ENCODE measurements around the gene NECAB3. TPM values are rescaled to one million over a fixed set of nuclear protein-coding genes. Genes with fewer than 3 reads are reported as not detected.
A peak's percentile ranks its signal among the peaks of the same experiment; 100 is the strongest.
"Not testable (repeated sequence)": the region's sequence is repeated elsewhere in the genome, so short reads cannot be mapped to it uniquely, and the experiment has no call there.

The NECAB3 gene
- total RNA-seq, 2 donors from 2014 or later: 10.2 to 12.2 TPM

GRCh38 chr20:33704197-33704924 is 30.1 kb upstream of the NECAB3 start:
- no peaks in the 10 kb centered on the region for H3K9me3 ChIP-seq (ENCODE audit: control insufficient read depth, low read length, poor library complexity, severe bottlenecking)
- no peak for DNase-seq
- no peak for ATAC-seq
- Mint-ChIP-seq H3K27me3 (no peaks in the 10 kb centered on the region), H3K27ac (no peak overlapping the region), H3K36me3 (ENCODE audit: low read depth) (no peaks in the 10 kb centered on the region), H3K4me1 (peaks cover 4% of the 10 kb centered on the region), H3K4me3 (no peak overlapping the region)

GRCh38 chr20:33703498-33704137 is 29.4 kb upstream of the NECAB3 start:
- H3K27me3 Mint-ChIP-seq: no peaks in the 10 kb centered on the region
- H3K27ac Mint-ChIP-seq: peak overlapping the region; percentile 21
- no peak overlapping the region for H3K4me3 Mint-ChIP-seq
- no peaks in the 10 kb centered on the region for H3K36me3 Mint-ChIP-seq (ENCODE audit: low read depth)
- H3K9me3 ChIP-seq (ENCODE audit: control insufficient read depth, low read length, poor library complexity, severe bottlenecking): no peaks in the 10 kb centered on the region
- H3K4me1 Mint-ChIP-seq: peaks cover 3% of the 10 kb centered on the region
- ATAC-seq (no peak), DNase-seq (no peak)

DNA sequence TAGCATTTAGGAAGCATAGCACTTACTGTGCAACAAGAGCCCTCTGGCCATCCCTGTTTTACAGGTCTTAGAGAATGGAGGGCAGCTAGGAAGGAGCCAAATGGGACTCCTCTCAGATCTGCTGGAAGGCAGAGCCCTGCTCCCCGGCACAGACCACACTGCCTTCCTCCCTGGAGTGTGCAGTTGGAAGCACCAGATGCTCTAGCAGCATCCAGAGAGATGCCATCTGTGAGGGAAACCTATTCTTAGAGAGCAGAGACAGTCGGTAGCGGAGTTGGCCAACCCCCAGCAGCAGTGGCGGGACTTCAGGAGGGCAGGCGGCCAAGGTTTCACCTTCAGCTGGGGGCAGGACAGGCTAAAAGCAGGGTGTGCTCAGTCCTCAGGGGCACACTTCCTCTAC is 28.6 kb upstream of the NECAB3 start:
- H3K9me3 ChIP-seq (ENCODE audit: control insufficient read depth, low read length, poor library complexity, severe bottlenecking): no peaks in the 10 kb centered on the region
- ATAC-seq (no peak), DNase-seq (no peak)
- Mint-ChIP-seq H3K36me3 (ENCODE audit: low read depth) (no peaks in the 10 kb centered on the region), H3K4me3 (peak overlapping the region; percentile 50), H3K27ac (no peak overlapping the region), H3K4me1 (peaks cover 3% of the 10 kb centered on the region), H3K27me3 (no peaks in the 10 kb centered on the region)

DNA sequence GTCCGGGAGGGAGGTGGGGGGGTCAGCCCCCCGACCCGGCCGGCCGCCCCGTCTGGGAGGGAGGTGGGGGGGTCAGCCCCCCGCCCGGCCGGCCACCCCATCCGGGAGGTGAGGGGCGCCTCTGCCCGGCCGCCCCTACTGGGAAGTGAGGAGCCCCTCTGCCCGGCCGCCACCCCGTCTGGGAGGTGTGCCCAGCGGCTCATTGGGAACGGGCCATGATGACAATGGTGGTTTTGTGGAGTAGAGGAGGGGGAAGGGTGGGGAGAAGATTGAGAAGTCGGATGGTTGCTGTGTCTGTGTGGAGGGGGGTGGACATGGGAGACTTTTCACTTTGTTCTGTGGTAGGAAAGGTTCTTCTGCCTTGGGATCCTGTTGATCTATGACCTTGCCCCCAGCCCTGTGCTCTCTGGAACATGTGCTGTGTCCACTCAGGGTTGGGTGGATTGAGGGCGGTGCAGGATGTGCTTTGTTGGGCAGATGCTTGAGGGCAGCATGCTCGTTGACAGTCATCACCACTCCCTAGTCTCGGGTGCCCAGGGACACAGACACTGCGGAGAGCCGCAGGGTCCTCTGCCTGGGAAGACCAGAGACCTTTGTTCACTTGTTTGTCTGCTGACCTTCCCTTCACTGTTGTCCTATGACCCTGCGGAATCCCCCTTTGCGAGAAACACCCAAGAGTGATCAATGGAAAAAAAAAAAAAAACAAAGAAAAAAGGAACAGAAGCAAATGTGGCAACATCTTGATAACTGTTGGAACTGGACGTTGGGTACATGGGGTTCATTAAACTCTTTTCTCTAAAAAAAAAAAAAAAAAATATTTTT is 27.6 kb upstream of the NECAB3 start:
- H3K27ac Mint-ChIP-seq: no peak overlapping the region
- no peaks in the 10 kb centered on the region for H3K27me3 Mint-ChIP-seq
- ATAC-seq (no peak), DNase-seq (no peak)
- H3K9me3 ChIP-seq (ENCODE audit: control insufficient read depth, low read length, poor library complexity, severe bottlenecking): no peaks in the 10 kb centered on the region
- no peaks in the 10 kb centered on the region for H3K36me3 Mint-ChIP-seq (ENCODE audit: low read depth)
- peaks cover 3% of the 10 kb centered on the region for H3K4me1 Mint-ChIP-seq
- H3K4me3 Mint-ChIP-seq: no peak overlapping the region

- ATAC-seq; H3K9me3 ChIP-seq (ENCODE audit: control insufficient read depth, low read length, poor library complexity, severe bottlenecking); H3K4me3 Mint-ChIP-seq; H3K27ac Mint-ChIP-seq; H3K4me1 Mint-ChIP-seq; H3K27me3 Mint-ChIP-seq; DNase-seq; H3K36me3 Mint-ChIP-seq (ENCODE audit: low read depth): not testable (repeated sequence)
Observed at GRCh38 chr20:33700696-33701441, 26.6 kb upstream of the NECAB3 start.

DNA sequence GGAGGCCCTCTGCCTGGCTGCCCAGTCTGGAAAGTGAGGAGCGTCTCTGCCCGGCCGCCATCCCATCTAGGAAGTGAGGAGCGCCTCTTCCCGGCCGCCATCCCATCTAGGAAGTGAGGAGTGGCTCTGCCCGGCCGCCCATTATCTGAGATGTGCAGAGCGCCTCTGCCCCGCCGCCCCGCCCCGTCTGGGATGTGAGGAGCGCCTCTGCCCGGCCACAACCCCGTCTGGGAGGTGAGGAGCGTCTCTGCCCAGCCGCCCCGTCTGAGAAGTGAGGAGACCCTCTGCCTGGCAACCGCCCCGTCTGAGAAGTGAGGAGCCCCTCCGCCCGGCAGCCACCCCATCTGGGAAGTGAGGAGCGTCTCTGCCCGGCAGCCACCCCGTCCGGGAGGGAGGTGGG is 24.7 kb upstream of the NECAB3 start:
- DNase-seq, H3K4me3 Mint-ChIP-seq, H3K4me1 Mint-ChIP-seq: not testable (repeated sequence)

DNA sequence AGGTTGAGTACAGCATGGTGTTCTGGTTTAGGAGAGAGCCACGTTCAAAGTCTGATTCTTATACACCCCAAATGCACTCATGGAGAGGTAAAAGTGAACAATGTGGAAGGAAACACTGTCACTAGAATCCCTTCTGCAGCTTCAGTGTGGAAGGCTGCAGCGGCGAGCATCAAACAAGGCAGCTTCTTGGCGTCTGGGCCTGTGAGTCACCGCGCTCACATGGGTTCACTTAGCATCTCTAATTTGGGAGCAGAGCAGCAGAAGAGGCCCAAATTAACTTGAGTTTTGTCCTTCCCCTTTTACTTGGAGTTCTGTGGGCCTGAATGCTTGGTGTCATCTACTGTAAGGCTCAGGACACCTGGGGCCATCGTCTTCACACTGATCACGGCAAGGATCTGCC is 22.9 kb upstream of the NECAB3 start:
- Mint-ChIP-seq H3K4me1 (no peaks in the 10 kb centered on the region), H3K36me3 (ENCODE audit: low read depth) (no peaks in the 10 kb centered on the region), H3K27ac (no peak overlapping the region), H3K27me3 (no peaks in the 10 kb centered on the region), H3K4me3 (no peak overlapping the region)
- H3K9me3 ChIP-seq (ENCODE audit: control insufficient read depth, low read length, poor library complexity, severe bottlenecking): no peaks in the 10 kb centered on the region
- ATAC-seq (no peak), DNase-seq (no peak)

More for the DNA sequence above, 24.7 kb upstream of the NECAB3 start:
- H3K9me3 ChIP-seq (ENCODE audit: control insufficient read depth, low read length, poor library complexity, severe bottlenecking); H3K27me3 Mint-ChIP-seq; H3K36me3 Mint-ChIP-seq (ENCODE audit: low read depth); H3K27ac Mint-ChIP-seq; ATAC-seq: not testable (repeated sequence)

DNA sequence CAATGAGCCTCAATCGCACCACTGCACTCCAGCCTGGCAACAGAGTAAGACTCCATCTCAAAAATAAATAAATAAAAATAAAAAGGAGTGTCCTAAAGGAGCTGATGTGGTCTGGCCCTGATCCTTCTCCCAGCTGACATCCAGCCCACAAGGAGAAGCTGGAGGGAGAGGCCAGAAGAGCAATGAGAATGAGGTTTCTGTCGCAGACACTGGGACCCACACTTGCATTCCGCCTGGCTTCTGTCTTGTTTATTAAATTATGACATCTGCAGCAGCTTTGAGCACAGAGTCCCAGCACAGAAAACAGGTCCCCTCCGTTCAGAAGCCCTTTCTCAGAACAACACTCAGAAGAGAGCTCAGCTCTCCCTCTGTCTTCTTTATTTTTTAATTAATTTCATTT is 22.2 kb upstream of the NECAB3 start:
- Mint-ChIP-seq H3K4me1 (no peaks in the 10 kb centered on the region), H3K4me3 (no peak overlapping the region), H3K27ac (no peak overlapping the region), H3K27me3 (no peaks in the 10 kb centered on the region), H3K36me3 (ENCODE audit: low read depth) (no peaks in the 10 kb centered on the region)
- no peaks in the 10 kb centered on the region for H3K9me3 ChIP-seq (ENCODE audit: control insufficient read depth, low read length, poor library complexity, severe bottlenecking)
- DNase-seq (no peak), ATAC-seq (no peak)

DNA sequence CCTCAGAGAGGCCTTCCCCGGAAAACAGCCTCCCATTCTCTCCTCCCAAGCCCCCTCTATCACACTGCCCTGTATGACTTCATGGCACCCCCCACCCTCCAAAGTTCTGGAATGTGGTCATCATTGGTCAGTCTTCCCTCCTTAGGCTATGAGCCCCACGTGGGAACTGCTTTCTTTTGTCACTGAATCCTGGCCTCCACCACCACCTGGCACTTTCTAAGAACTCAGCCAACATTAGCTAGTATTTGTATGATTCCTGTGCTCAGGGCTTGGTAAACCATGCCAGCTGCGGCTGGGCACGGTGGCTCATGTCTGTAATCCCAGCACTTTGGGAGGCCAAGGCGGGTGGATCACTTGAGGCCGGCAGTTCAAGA is 20.4 kb upstream of the NECAB3 start:
- H3K36me3 Mint-ChIP-seq (ENCODE audit: low read depth): no peaks in the 10 kb centered on the region
- DNase-seq (no peak), ATAC-seq (no peak)
- H3K27ac Mint-ChIP-seq: peak overlapping the region; percentile 51
- peaks cover 6% of the 10 kb centered on the region for H3K4me1 Mint-ChIP-seq
- H3K4me3 Mint-ChIP-seq: no peak overlapping the region
- H3K9me3 ChIP-seq (ENCODE audit: control insufficient read depth, low read length, poor library complexity, severe bottlenecking): no peaks in the 10 kb centered on the region
- no peaks in the 10 kb centered on the region for H3K27me3 Mint-ChIP-seq

GRCh38 chr20:33693741-33694638 is 19.8 kb upstream of the NECAB3 start:
- peaks cover 8% of the 10 kb centered on the region for H3K4me1 Mint-ChIP-seq
- DNase-seq (no peak), ATAC-seq (no peak)
- H3K9me3 ChIP-seq (ENCODE audit: control insufficient read depth, low read length, poor library complexity, severe bottlenecking): no peaks in the 10 kb centered on the region
- no peaks in the 10 kb centered on the region for H3K27me3 Mint-ChIP-seq
- H3K36me3 Mint-ChIP-seq (ENCODE audit: low read depth): no peaks in the 10 kb centered on the region
- H3K4me3 Mint-ChIP-seq: no peak overlapping the region
- H3K27ac Mint-ChIP-seq: no peak overlapping the region

DNA sequence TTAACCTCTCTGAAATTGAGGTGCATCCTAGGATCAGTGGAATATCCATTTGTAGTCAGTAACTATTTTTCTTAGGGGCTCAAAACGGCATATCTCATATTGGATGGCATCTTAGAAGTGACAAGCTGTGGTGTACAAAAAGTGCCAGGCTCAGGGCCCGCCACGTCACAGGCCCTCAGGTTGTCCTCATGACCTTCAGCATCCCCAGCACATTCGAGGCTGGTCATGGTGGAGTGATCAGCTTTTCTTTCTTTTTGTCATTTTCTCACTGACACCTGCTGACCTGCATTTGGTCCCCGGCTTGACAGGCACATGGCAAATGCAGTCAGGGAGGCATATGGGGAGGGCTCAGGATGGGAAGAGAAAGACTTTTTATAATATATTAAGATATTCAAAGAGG is 19.1 kb upstream of the NECAB3 start:
- no peaks in the 10 kb centered on the region for H3K9me3 ChIP-seq (ENCODE audit: control insufficient read depth, low read length, poor library complexity, severe bottlenecking)
- Mint-ChIP-seq H3K4me3 (no peak overlapping the region), H3K4me1 (peaks cover 15% of the 10 kb centered on the region), H3K36me3 (ENCODE audit: low read depth) (no peaks in the 10 kb centered on the region), H3K27me3 (no peaks in the 10 kb centered on the region), H3K27ac (no peak overlapping the region)
- ATAC-seq: no peak
- DNase-seq: no peak

GRCh38 chr20:33689973-33690372 is 15.7 kb upstream of the NECAB3 start:
- Mint-ChIP-seq H3K27me3 (no peaks in the 10 kb centered on the region), H3K36me3 (ENCODE audit: low read depth) (no peaks in the 10 kb centered on the region), H3K27ac (peak overlapping the region; percentile 72), H3K4me1 (peaks cover 24% of the 10 kb centered on the region), H3K4me3 (no peak overlapping the region)
- DNase-seq: peak in 1 of 3 donors; percentile 39
- peak; percentile 7 for ATAC-seq
- H3K9me3 ChIP-seq (ENCODE audit: control insufficient read depth, low read length, poor library complexity, severe bottlenecking): no peaks in the 10 kb centered on the region

All from T-helper 17 cell (primary cell).